Muscle of leg (tissue), 11 donors: Measurements from ENCODE around the gene FRMD4A. TPM values are rescaled to one million over a fixed set of nuclear protein-coding genes. Genes with fewer than 3 reads are reported as not detected.
A peak's percentile ranks its signal among the peaks of the same experiment; 100 is the strongest.
"Not testable (repeated sequence)": the region's sequence is repeated elsewhere in the genome, so short reads cannot be mapped to it uniquely, and the experiment has no call there.

Experiments
- DNase-seq: peaks from one replicate; pipeline ENCODE4 v3.0.0; 2013
- H3K27ac ChIP-seq: one replicate; pipeline ENCODE4 v1.5.1; 2013; ENCODE audit warnings: mild to moderate bottlenecking, low read length, control low read depth
- H3K27me3 ChIP-seq: one replicate; pipeline ENCODE4 v1.6.1; 2013; ENCODE audit warnings: low read length; ENCODE audit not compliant: control insufficient read depth, insufficient read depth
- H3K36me3 ChIP-seq: one replicate; pipeline ENCODE4 v1.6.1; 2013; ENCODE audit warnings: low read length; ENCODE audit not compliant: control insufficient read depth, insufficient read depth
- H3K4me1 ChIP-seq: one replicate; pipeline ENCODE4 v1.6.1; 2013; ENCODE audit warnings: low read length; ENCODE audit not compliant: control insufficient read depth, insufficient read depth
- H3K4me3 ChIP-seq: one replicate; pipeline ENCODE4 v1.5.1; 2013; ENCODE audit warnings: low read length, control low read depth
- H3K9me3 ChIP-seq: replicated peaks from 2 replicates; pipeline ENCODE4 v1.6.1; 2013; ENCODE audit warnings: low read depth, low read length; ENCODE audit not compliant: control insufficient read depth
- WGBS: methylation state at CpG from one replicate; pipeline ENCODE4 v1.1.5; 2013; ENCODE audit warnings: missing lambda C conversion rate; ENCODE audit not compliant: insufficient coverage; 5-methylcytosine and 5-hydroxymethylcytosine counted together
- polyA plus RNA-seq, 8 donors: library from polyadenylated mRNA; unstranded; fragments of 120-200 nt; gene quantifications; one replicate each; pipeline versions ENCODE4 v1.2.1 to v1.2.3, GENCODE V29; 2013; ENCODE audit warnings: inconsistent platforms in 1 of 8, low replicate concordance in 1 of 8; ENCODE audit not compliant: insufficient read length in 8 of 8, insufficient read depth in 1 of 8
- total RNA-seq: library from RNA; stranded (reverse); fragments of 120-200 nt; gene quantifications from one replicate; pipeline ENCODE4 v1.2.4, GENCODE V29; 2013

The FRMD4A gene
- total and polyA plus RNA-seq, 9 donors: 29.1 to 53.1 (median 42.0) TPM

DNA sequence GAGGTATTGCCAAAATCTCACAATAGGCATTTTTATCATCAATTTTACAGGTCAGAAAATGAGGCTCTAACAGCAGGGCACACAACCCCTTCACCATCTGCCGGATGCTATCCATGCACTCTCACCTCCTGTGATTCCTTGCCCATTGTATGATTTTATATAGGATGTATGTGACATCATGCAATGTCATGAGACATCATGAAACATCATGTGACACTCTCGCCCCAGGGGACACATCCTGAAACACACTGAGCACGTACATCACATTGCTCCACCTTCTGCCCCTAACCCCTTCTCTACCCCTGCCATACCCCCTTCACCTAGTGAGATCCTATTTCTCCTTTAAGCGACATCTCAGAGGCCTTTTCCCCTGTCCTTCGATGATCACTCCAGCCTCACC lies 189.4 kb downstream of the FRMD4A start:
- Histone ChIP-seq H3K27me3 (no peaks in the 10 kb centered on the region), H3K4me3 (no peak overlapping the region), H3K9me3 (no peaks in the 10 kb centered on the region), H3K36me3 (no peaks in the 10 kb centered on the region), H3K4me1 (no peaks in the 10 kb centered on the region), H3K27ac (no peak overlapping the region)
- 83% methylated on average over 4 of the region's 5 CpGs for WGBS
- no peak for DNase-seq

DNA sequence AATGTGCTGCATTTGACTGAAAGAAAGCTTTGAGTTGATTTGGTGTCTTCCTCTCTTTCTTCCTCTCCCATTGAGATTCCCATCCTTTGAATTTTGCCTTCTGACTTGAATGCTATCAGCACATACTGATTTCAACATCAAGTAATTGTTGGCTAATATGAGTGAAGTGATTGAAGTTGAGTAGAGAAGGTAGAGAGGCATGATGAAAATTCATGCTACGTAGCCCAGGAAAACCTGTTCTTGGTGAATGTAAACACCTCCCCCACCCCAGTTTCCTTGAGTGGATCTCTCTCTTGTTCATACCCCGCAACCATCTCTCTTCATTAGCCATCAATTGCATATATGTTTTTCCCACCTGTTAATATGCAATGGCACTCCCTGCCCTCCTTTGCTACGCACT lies 193.3 kb downstream of the FRMD4A start:
- no peaks in the 10 kb centered on the region for H3K4me1 ChIP-seq
- no peak overlapping the region for H3K27ac ChIP-seq
- DNase-seq: no peak
- H3K27me3 ChIP-seq: no peaks in the 10 kb centered on the region
- WGBS: 88% methylated on average over 1 of the region's 3 CpGs
- H3K9me3 ChIP-seq: no peaks in the 10 kb centered on the region
- H3K4me3 ChIP-seq: no peak overlapping the region
- no peaks in the 10 kb centered on the region for H3K36me3 ChIP-seq

DNA sequence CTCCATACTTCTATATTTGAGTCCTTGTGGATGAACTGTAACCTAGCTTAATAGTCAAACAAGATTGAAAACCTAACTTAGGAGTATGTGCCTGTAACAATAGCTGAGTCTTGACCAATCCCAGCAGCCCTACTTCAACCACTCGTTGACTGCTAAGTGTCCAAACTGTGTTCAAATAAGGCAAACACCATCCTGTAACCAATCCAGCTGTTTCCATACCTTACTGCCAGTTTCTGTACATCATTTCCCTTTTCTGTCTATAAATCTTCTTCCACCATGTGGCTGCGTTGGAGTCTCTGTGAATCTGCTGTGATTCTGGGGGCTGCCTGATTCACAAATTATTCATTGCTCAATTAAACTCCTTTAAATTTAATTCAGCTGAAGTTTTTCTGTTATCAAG lies 195.5 kb downstream of the FRMD4A start:
- H3K9me3 ChIP-seq, H3K4me1 ChIP-seq, H3K27me3 ChIP-seq, H3K36me3 ChIP-seq, H3K4me3 ChIP-seq, H3K27ac ChIP-seq: not testable (repeated sequence)
- 22% methylated on average over 1 of the region's 2 CpGs for WGBS
- peak; percentile 53 for DNase-seq

DNA sequence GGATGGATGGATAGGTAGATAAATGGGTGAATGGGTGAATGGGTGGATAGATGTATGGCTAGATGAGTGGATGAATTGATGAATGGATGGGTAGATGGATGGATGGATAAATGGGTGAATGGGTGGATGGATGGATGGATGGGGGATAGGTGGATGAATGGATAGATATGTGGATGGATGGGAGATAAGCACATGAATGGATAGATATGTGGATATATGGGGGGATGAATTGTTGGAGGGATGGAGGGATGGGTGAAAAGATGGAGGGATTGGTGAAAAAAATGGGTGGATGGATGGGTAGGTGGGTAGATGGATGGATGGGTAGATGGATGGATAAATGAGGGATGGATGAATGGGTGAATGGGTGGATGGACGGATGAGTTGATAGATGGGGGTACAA lies 196.4 kb downstream of the FRMD4A start:
- H3K4me1 ChIP-seq: no peaks in the 10 kb centered on the region
- H3K36me3 ChIP-seq: no peaks in the 10 kb centered on the region
- H3K4me3 ChIP-seq: no peak overlapping the region
- H3K9me3 ChIP-seq: no peaks in the 10 kb centered on the region
- H3K27me3 ChIP-seq: no peaks in the 10 kb centered on the region
- no peak overlapping the region for H3K27ac ChIP-seq
- DNase-seq: no peak
- WGBS: 85% methylated on average over 1 of the region's 1 CpG

DNA sequence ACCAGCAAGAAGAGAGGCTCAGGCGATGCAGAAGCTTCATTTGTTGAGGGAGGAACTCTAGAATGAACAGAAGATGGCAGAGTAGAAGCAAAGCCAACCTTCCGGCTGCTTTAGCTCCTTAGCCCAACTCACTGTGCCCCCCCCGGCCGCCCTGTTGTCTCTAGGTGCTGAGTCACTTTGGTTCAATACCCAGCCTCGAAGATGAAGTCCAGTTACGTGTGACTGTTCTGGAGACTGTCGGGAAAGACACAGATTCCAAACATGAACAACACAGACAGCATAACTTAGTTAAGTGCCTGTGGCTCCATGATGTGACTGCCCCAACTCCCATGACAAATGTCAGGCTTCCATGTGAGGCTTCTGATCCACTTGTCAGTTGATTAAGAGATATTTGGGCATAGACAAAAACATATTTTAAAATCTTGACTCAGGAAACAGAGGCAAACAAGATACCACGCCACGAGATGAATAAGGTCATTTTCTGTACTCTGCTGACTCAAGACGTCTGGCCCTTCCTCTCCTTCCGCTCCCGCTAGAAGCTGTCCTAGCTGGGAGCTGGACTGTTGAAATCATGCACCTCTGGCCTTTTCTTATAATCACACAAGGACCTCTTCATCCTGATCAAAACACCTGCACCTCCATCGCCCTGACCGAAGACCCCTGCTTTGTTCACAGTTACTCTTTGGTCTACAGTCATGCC lies 199.3 kb downstream of the FRMD4A start:
- Histone ChIP-seq H3K27ac (no peak overlapping the region), H3K36me3 (no peaks in the 10 kb centered on the region)
- 89% methylated on average over 10 of the region's 14 CpGs for WGBS

DNA sequence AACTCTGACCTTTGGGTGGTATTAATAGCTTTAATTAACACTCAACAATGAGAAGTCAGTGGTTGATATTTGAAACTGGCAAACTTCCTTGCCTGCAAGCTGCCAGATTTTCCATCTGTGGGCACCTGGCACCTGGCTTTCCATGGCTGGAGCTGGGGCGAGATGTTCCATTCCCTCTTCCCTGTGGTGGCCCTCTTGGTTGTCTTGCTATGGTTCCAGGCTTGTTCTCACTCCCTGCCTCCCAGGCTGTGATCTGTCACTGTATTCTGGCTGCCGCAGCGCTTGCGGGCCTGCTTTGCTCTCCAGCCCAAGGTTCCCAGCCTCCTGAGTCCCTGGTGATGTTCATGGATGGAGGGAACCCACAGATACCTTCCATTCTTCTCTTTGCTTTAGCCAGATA lies 201.0 kb downstream of the FRMD4A start:
- no peaks in the 10 kb centered on the region for H3K27me3 ChIP-seq
- DNase-seq: no peak
- H3K4me3 ChIP-seq: no peak overlapping the region
- H3K36me3 ChIP-seq: no peaks in the 10 kb centered on the region
- no peak overlapping the region for H3K27ac ChIP-seq
- no peaks in the 10 kb centered on the region for H3K4me1 ChIP-seq
- 82% methylated on average over 1 of the region's 4 CpGs for WGBS
- H3K9me3 ChIP-seq: no peaks in the 10 kb centered on the region

More for the DNA sequence above, 199.3 kb downstream of the FRMD4A start:
- Histone ChIP-seq H3K27me3 (no peaks in the 10 kb centered on the region), H3K4me1 (no peaks in the 10 kb centered on the region), H3K9me3 (no peaks in the 10 kb centered on the region), H3K4me3 (no peak overlapping the region)
- no peak for DNase-seq

DNA sequence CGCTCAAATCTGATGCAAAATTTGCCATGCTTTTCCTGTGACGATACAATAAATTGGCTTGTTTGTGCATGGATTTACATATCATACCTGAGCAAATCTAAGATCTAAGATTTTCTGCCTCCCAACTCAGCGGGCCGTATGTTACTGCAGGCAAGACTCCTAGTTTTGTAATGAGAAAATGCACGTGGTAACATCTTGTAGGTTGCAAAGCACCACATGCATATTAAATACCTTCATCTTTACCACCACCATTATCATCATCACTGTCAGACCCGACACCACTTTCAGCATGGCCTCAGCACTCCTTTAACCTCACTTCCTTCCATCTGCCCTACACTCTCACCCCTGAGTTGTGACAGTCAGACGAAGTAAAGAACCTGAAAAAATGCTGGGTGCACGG lies 202.2 kb downstream of the FRMD4A start:
- H3K9me3 ChIP-seq: no peaks in the 10 kb centered on the region
- H3K4me3 ChIP-seq: no peak overlapping the region
- H3K4me1 ChIP-seq: peaks cover under 1% of the 10 kb centered on the region
- 60% methylated on average over 1 of the region's 8 CpGs for WGBS
- no peaks in the 10 kb centered on the region for H3K36me3 ChIP-seq
- no peak overlapping the region for H3K27ac ChIP-seq
- no peaks in the 10 kb centered on the region for H3K27me3 ChIP-seq
- DNase-seq: no peak

DNA sequence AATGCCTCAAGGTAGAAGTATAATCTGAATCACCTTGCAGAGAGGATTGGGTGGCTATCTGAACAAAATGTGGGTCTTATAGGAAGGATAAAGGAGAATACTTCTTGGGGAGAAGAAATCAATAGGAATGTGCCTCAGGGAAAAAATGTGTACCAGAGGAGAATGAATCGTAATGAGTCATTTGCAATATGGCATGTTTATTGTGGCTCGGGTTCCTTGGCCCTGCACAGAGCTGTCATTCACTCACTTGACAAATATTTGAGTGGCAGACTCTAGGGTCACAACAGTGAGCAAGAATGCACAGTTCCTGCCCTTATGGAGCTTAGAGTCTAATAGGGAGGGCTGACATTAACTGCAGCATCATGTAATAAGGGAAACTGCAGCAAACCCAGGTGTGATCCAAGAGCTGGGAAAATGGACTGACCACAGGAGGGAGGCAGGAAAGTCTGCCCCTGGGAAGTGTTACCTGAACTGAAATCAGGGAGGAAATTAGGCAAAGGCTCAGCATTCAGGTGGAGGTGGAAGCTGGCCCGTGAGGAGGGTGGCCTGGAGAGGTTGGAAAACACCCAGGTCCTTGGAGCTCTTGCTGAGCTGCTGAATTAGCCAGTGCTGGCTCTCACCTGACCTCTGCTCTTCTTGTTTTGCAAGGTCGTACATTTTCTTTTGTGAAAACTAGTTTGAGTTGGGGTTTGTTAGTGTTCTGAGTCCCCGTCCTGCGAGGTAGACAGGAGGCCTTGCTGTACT lies 203.9 kb downstream of the FRMD4A start:
- H3K27me3 ChIP-seq: no peaks in the 10 kb centered on the region
- H3K4me1 ChIP-seq: peaks cover 4% of the 10 kb centered on the region
- WGBS: 84% methylated on average over 6 of the region's 6 CpGs
- no peak overlapping the region for H3K4me3 ChIP-seq
- H3K36me3 ChIP-seq: no peaks in the 10 kb centered on the region
- no peak overlapping the region for H3K27ac ChIP-seq
- H3K9me3 ChIP-seq: no peaks in the 10 kb centered on the region
- DNase-seq: no peak

DNA sequence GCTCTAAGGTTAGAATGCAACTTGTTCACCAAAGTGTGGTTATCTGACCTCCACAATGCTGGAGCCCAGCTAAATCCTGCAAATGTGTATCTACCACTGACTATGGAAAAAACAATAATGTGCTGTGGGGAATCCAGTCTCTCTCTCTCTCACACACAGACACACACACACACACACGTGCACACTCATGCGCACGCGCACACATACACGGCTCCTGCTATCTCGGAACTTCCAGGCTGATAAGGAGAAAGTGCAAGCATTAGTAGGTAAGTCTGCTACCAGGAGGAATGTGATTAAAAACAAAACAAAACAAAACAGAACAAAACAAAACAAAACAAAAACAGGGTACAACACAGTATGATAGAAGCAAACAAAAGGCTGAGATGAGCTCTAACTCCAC lies 205.2 kb downstream of the FRMD4A start:
- no peak for DNase-seq
- Histone ChIP-seq H3K4me3 (no peak overlapping the region), H3K27ac (no peak overlapping the region), H3K36me3 (no peaks in the 10 kb centered on the region), H3K4me1 (peaks cover 4% of the 10 kb centered on the region), H3K27me3 (no peaks in the 10 kb centered on the region), H3K9me3 (no peaks in the 10 kb centered on the region)
- no CpG with 5 or more reads among the region's 6 CpGs for WGBS

DNA sequence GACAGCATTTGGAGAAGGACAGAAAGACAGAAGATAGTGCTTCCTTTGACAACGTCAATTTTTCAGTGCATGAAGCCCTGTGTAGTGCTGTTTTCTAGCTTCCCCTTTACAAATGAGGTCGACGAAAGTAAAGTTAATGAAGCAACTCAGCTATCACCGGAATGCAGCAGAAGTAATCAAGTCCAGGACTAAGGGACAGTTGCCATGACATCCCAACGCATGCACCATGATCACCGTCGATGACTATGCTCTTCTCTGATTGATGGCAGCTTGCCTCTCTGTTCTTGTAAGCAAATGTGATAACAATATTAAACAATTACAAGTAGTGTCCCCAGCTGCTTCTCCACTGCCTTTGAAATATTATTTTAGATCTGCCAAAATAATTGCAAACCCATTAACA lies 205.8 kb downstream of the FRMD4A start:
- Histone ChIP-seq H3K9me3 (no peaks in the 10 kb centered on the region), H3K27me3 (no peaks in the 10 kb centered on the region), H3K4me3 (no peak overlapping the region), H3K27ac (no peak overlapping the region), H3K4me1 (peaks cover 4% of the 10 kb centered on the region), H3K36me3 (no peaks in the 10 kb centered on the region)
- WGBS: 89% methylated on average over 3 of the region's 7 CpGs
- DNase-seq: no peak
